WTC11 (cell line): ENCODE results near the gene FBLN2. TPM values are rescaled to one million over a fixed set of nuclear protein-coding genes. Genes with fewer than 3 reads are reported as not detected.

ENCODE experiments used
- ATAC-seq: fragments of 200-7000 bp; cut with Tn5 transposase; 2 replicates; pipeline ENCODE4 v1.10.0; 2021; ENCODE audit warnings: mild to moderate bottlenecking, moderate library complexity
- CTCF ChIA-PET: fragments of 300-600 bp; sonication (Branson Sonifier 250); formaldehyde crosslinking; loops from one replicate; lab custom pipeline; 2021; ENCODE audit warnings: antibody characterized with exemption; lab: Charles Lee
- POLR2A ChIA-PET: fragments of 350-600 bp; sonication (Branson Sonifier 250); formaldehyde crosslinking; loops from one replicate; lab custom pipeline; 2021; ENCODE audit warnings: antibody characterized with exemption; lab: Charles Lee
- DNase-seq: peaks from one replicate; pipeline ENCODE4 v3.0.0; 2021; ENCODE audit warnings: low spot score
- H3K27ac Mint-ChIP-seq: 2 replicates; pipeline ENCODE4 v1.8.0; 2021; ENCODE audit warnings: mixed read lengths
- H3K27me3 Mint-ChIP-seq: 2 replicates; pipeline ENCODE4 v1.8.0; 2021; ENCODE audit warnings: low read depth, mild to moderate bottlenecking, moderate library complexity, mixed read lengths
- H3K36me3 Mint-ChIP-seq: 2 replicates; pipeline ENCODE4 v1.8.0; 2021; ENCODE audit warnings: mixed read lengths
- H3K4me1 Mint-ChIP-seq: 2 replicates; pipeline ENCODE4 v1.8.0; 2022; ENCODE audit warnings: mixed read lengths
- H3K4me3 Mint-ChIP-seq: 2 replicates; pipeline ENCODE4 v1.8.0; 2021; ENCODE audit warnings: mild to moderate bottlenecking, moderate library complexity, mixed read lengths
- H3K9me3 Mint-ChIP-seq: 2 replicates; pipeline ENCODE4 v1.8.0; 2021; ENCODE audit warnings: mixed read lengths
- ELF4 ChIP-seq: sonication (generic); formaldehyde crosslinking; IDR thresholded peaks from 2 replicates; pipeline ENCODE4 v1.8.1; 2022; ENCODE audit warnings: low read depth, mild to moderate bottlenecking, moderate library complexity, missing genetic modification reagents
- EMX1 ChIP-seq: fragments of 250-450 bp; sonication (Bioruptor Pico); IDR thresholded peaks from 2 replicates; pipeline ENCODE4 v1.8.0; 2021; ENCODE audit warnings: mild to moderate bottlenecking
- KAT7 ChIP-seq: sonication (generic); formaldehyde crosslinking; IDR thresholded peaks from 2 replicates; pipeline ENCODE4 v1.8.1; 2023; ENCODE audit warnings: missing genetic modification reagents, mild to moderate bottlenecking, borderline replicate concordance
- MAX ChIP-seq: sonication (generic); formaldehyde crosslinking; IDR thresholded peaks from 2 replicates; pipeline ENCODE4 v1.8.0; 2022; ENCODE audit warnings: mild to moderate bottlenecking, missing genetic modification reagents
- NFE2L1 ChIP-seq: sonication (generic); formaldehyde crosslinking; IDR thresholded peaks from 2 replicates; pipeline ENCODE4 v1.8.1; 2023; ENCODE audit warnings: missing genetic modification reagents
- NR1H2 ChIP-seq: sonication (generic); formaldehyde crosslinking; IDR thresholded peaks from 2 replicates; pipeline ENCODE4 v1.9.0; 2021; ENCODE audit warnings: mild to moderate bottlenecking, moderate library complexity, missing genetic modification reagents
- PRDM15 ChIP-seq: sonication (generic); formaldehyde crosslinking; IDR thresholded peaks from 2 replicates; pipeline ENCODE4 v1.8.0; 2022; ENCODE audit warnings: missing genetic modification reagents
- SMAD4 ChIP-seq: sonication (generic); formaldehyde crosslinking; IDR thresholded peaks from 2 replicates; pipeline ENCODE4 v1.8.0; 2022; ENCODE audit warnings: mild to moderate bottlenecking, missing genetic modification reagents
- SP1 ChIP-seq: sonication (generic); formaldehyde crosslinking; conservative IDR thresholded peaks from 2 replicates; pipeline ENCODE4 v1.8.1; 2022; ENCODE audit warnings: missing genetic modification reagents
- STAT6 ChIP-seq: sonication (generic); formaldehyde crosslinking; conservative IDR thresholded peaks from 2 replicates; pipeline ENCODE4 v1.8.1; 2023; ENCODE audit warnings: mild to moderate bottlenecking, low read depth, missing genetic modification reagents, moderate library complexity
- ZNF121 ChIP-seq: sonication (generic); formaldehyde crosslinking; IDR thresholded peaks from 2 replicates; pipeline ENCODE4 v1.8.0; 2023; ENCODE audit warnings: missing genetic modification reagents
- ZNF138 ChIP-seq: sonication (generic); formaldehyde crosslinking; conservative IDR thresholded peaks from 2 replicates; pipeline ENCODE4 v1.8.1; 2022; ENCODE audit warnings: mild to moderate bottlenecking, moderate library complexity, missing genetic modification reagents
- ZNF219 ChIP-seq: sonication (generic); formaldehyde crosslinking; IDR thresholded peaks from 2 replicates; pipeline ENCODE4 v1.8.0; 2023; ENCODE audit warnings: missing genetic modification reagents, mild to moderate bottlenecking, borderline replicate concordance
- ZNF232 ChIP-seq: sonication (generic); formaldehyde crosslinking; IDR thresholded peaks from 2 replicates; pipeline ENCODE4 v1.8.0; 2022; ENCODE audit warnings: mild to moderate bottlenecking, missing genetic modification reagents
- ZNF512 ChIP-seq: sonication (generic); formaldehyde crosslinking; IDR thresholded peaks from 2 replicates; pipeline ENCODE4 v1.8.1; 2022; ENCODE audit warnings: missing genetic modification reagents, borderline replicate concordance
- ZSCAN18 ChIP-seq: fragments of 250-450 bp; sonication (Bioruptor Pico); IDR thresholded peaks from 2 replicates; pipeline ENCODE4 v2.1.2; 2022; ENCODE audit warnings: mild to moderate bottlenecking, moderate library complexity
- total RNA-seq: library from RNA; stranded (reverse); gene quantifications from 3 replicates; pipeline ENCODE4 v1.2.3, GENCODE V29; 2021
- TF ChIP-seq, protein P1 (sequence below): sonication (generic); formaldehyde crosslinking; IDR thresholded peaks from 2 replicates; pipeline ENCODE4 v1.8.1; 2023; ENCODE audit warnings: mild to moderate bottlenecking, missing genetic modification reagents, borderline replicate concordance
- TF ChIP-seq, protein P2 (sequence below): sonication (generic); formaldehyde crosslinking; IDR thresholded peaks from 2 replicates; pipeline ENCODE4 v1.8.1; 2022; ENCODE audit warnings: low read depth, missing genetic modification reagents, borderline replicate concordance

The FBLN2 gene
- total RNA-seq, 1 experiment from 2014 or later = 20.7 TPM

- ATAC-seq (no peak), DNase-seq (no peak)
- H3K9me3 Mint-ChIP-seq = no peaks in the 10 kb centered on the region
- no peak overlapping the region for H3K27ac Mint-ChIP-seq
- TF ChIP-seq EMX1 (CRISPR knock-in tag) (no peak), ZNF121 (CRISPR knock-in tag) (no peak), ZNF219 (CRISPR knock-in tag) (no peak), NR1H2 (CRISPR knock-in tag) (no peak), NFE2L1 (CRISPR knock-in tag) (no peak), ZNF232 (CRISPR knock-in tag) (no peak), ZNF512 (CRISPR knock-in tag) (no peak), ELF4 (CRISPR knock-in tag) (no peak), SMAD4 (no peak), ZNF138 (CRISPR knock-in tag) (no peak), SP1 (CRISPR knock-in tag) (no peak), STAT6 (CRISPR knock-in tag) (no peak), PRDM15 (CRISPR knock-in tag) (no peak), KAT7 (CRISPR knock-in tag) (no peak), ZSCAN18 (CRISPR knock-in tag) (no peak), MAX (no peak)
- TF ChIP-seq, protein P1, sequence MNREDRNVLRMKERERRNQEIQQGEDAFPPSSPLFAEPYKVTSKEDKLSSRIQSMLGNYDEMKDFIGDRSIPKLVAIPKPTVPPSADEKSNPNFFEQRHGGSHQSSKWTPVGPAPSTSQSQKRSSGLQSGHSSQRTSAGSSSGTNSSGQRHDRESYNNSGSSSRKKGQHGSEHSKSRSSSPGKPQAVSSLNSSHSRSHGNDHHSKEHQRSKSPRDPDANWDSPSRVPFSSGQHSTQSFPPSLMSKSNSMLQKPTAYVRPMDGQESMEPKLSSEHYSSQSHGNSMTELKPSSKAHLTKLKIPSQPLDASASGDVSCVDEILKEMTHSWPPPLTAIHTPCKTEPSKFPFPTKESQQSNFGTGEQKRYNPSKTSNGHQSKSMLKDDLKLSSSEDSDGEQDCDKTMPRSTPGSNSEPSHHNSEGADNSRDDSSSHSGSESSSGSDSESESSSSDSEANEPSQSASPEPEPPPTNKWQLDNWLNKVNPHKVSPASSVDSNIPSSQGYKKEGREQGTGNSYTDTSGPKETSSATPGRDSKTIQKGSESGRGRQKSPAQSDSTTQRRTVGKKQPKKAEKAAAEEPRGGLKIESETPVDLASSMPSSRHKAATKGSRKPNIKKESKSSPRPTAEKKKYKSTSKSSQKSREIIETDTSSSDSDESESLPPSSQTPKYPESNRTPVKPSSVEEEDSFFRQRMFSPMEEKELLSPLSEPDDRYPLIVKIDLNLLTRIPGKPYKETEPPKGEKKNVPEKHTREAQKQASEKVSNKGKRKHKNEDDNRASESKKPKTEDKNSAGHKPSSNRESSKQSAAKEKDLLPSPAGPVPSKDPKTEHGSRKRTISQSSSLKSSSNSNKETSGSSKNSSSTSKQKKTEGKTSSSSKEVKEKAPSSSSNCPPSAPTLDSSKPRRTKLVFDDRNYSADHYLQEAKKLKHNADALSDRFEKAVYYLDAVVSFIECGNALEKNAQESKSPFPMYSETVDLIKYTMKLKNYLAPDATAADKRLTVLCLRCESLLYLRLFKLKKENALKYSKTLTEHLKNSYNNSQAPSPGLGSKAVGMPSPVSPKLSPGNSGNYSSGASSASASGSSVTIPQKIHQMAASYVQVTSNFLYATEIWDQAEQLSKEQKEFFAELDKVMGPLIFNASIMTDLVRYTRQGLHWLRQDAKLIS (CRISPR knock-in tag) = no peak
- TF ChIP-seq, protein P2, sequence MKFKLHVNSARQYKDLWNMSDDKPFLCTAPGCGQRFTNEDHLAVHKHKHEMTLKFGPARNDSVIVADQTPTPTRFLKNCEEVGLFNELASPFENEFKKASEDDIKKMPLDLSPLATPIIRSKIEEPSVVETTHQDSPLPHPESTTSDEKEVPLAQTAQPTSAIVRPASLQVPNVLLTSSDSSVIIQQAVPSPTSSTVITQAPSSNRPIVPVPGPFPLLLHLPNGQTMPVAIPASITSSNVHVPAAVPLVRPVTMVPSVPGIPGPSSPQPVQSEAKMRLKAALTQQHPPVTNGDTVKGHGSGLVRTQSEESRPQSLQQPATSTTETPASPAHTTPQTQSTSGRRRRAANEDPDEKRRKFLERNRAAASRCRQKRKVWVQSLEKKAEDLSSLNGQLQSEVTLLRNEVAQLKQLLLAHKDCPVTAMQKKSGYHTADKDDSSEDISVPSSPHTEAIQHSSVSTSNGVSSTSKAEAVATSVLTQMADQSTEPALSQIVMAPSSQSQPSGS (CRISPR knock-in tag) = no peak
- ChIA-PET CTCF (interaction anchor here (1.0 kb wide), 2 partner anchors 9 to 214 kb away, joined by 3 to 4 read pairs; no protein-coding TSS in a partner anchor), POLR2A (no interaction called here)
- peaks cover 15% of the 10 kb centered on the region for H3K4me1 Mint-ChIP-seq
- no peaks in the 10 kb centered on the region for H3K36me3 Mint-ChIP-seq
- H3K4me3 Mint-ChIP-seq = no peak overlapping the region
- peaks cover 4% of the 10 kb centered on the region; the same call in 1 of the 2 replicates for H3K27me3 Mint-ChIP-seq
Observed at GRCh38 chr3:13666227-13666619, 117.3 kb downstream of the FBLN2 start.
